WTC11 (cell line): Measurements from ENCODE around the gene STT3B. TPM values are rescaled to one million over a fixed set of nuclear protein-coding genes. Genes with fewer than 3 reads are reported as not detected.

Experiments
- ATAC-seq: fragments of 200-7000 bp; cut with Tn5 transposase; 2 replicates; pipeline ENCODE4 v1.10.0; 2021; ENCODE audit warnings: mild to moderate bottlenecking, moderate library complexity
- CTCF ChIA-PET: fragments of 300-600 bp; sonication (Branson Sonifier 250); formaldehyde crosslinking; loops from one replicate; lab custom pipeline; 2021; ENCODE audit warnings: antibody characterized with exemption; lab: Charles Lee
- POLR2A ChIA-PET: fragments of 350-600 bp; sonication (Branson Sonifier 250); formaldehyde crosslinking; loops from one replicate; lab custom pipeline; 2021; ENCODE audit warnings: antibody characterized with exemption; lab: Charles Lee
- DNase-seq: peaks from one replicate; pipeline ENCODE4 v3.0.0; 2021; ENCODE audit warnings: low spot score
- H3K27ac Mint-ChIP-seq: 2 replicates; pipeline ENCODE4 v1.8.0; 2021; ENCODE audit warnings: mixed read lengths
- H3K27me3 Mint-ChIP-seq: 2 replicates; pipeline ENCODE4 v1.8.0; 2021; ENCODE audit warnings: low read depth, mild to moderate bottlenecking, moderate library complexity, mixed read lengths
- H3K36me3 Mint-ChIP-seq: 2 replicates; pipeline ENCODE4 v1.8.0; 2021; ENCODE audit warnings: mixed read lengths
- H3K4me1 Mint-ChIP-seq: 2 replicates; pipeline ENCODE4 v1.8.0; 2022; ENCODE audit warnings: mixed read lengths
- H3K4me3 Mint-ChIP-seq: 2 replicates; pipeline ENCODE4 v1.8.0; 2021; ENCODE audit warnings: mild to moderate bottlenecking, moderate library complexity, mixed read lengths
- H3K9me3 Mint-ChIP-seq: 2 replicates; pipeline ENCODE4 v1.8.0; 2021; ENCODE audit warnings: mixed read lengths
- AR ChIP-seq: fragments of 250-450 bp; sonication (Bioruptor Pico); IDR thresholded peaks from 2 replicates; pipeline ENCODE4 v1.9.0; 2021; ENCODE audit warnings: mild to moderate bottlenecking
- ATF2 ChIP-seq: sonication (generic); formaldehyde crosslinking; IDR thresholded peaks from 2 replicates; pipeline ENCODE4 v1.8.1; 2022; ENCODE audit warnings: low read depth, missing genetic modification reagents, borderline replicate concordance
- CBFB ChIP-seq: sonication (generic); formaldehyde crosslinking; IDR thresholded peaks from 2 replicates; pipeline ENCODE4 v1.8.1; 2022; ENCODE audit warnings: mild to moderate bottlenecking, low read depth, missing genetic modification reagents
- CTCF ChIP-seq: fragments of 200-600 bp; IDR thresholded peaks from 2 replicates; pipeline ENCODE4 v1.8.0; 2022; ENCODE audit warnings: antibody characterized with exemption
- E2F4 ChIP-seq: sonication (generic); formaldehyde crosslinking; IDR thresholded peaks from 2 replicates; pipeline ENCODE4 v1.8.1; 2022; ENCODE audit warnings: low read depth, mild to moderate bottlenecking, moderate library complexity, missing genetic modification reagents, borderline replicate concordance
- GTF2I ChIP-seq: fragments of 250-450 bp; sonication (Bioruptor Pico); conservative IDR thresholded peaks from 2 replicates; pipeline ENCODE4 v1.4.0; 2021; ENCODE audit warnings: mild to moderate bottlenecking
- IRF2 ChIP-seq: sonication (generic); formaldehyde crosslinking; IDR thresholded peaks from 2 replicates; pipeline ENCODE4 v1.8.0; 2022; ENCODE audit warnings: low read depth, missing genetic modification reagents, borderline replicate concordance
- JAZF1 ChIP-seq: fragments of 250-450 bp; sonication (Bioruptor Pico); IDR thresholded peaks from 2 replicates; pipeline ENCODE4 v1.9.0; 2021; ENCODE audit warnings: moderate library complexity, mild to moderate bottlenecking, inconsistent platforms
- NFE2L1 ChIP-seq: sonication (generic); formaldehyde crosslinking; IDR thresholded peaks from 2 replicates; pipeline ENCODE4 v1.8.1; 2023; ENCODE audit warnings: missing genetic modification reagents
- OVOL2 ChIP-seq: fragments of 250-450 bp; sonication (Bioruptor Pico); IDR thresholded peaks from 2 replicates; pipeline ENCODE4 v1.9.0; 2021; ENCODE audit warnings: mild to moderate bottlenecking, borderline replicate concordance
- RELA ChIP-seq: sonication (generic); formaldehyde crosslinking; IDR thresholded peaks from 2 replicates; pipeline ENCODE4 v1.8.1; 2022; ENCODE audit warnings: missing genetic modification reagents, mild to moderate bottlenecking, borderline replicate concordance
- RORB ChIP-seq: fragments of 250-450 bp; sonication (Bioruptor Pico); IDR thresholded peaks from 2 replicates; pipeline ENCODE4 v1.9.0; 2021; ENCODE audit warnings: mild to moderate bottlenecking
- SP1 ChIP-seq: sonication (generic); formaldehyde crosslinking; conservative IDR thresholded peaks from 2 replicates; pipeline ENCODE4 v1.8.1; 2022; ENCODE audit warnings: missing genetic modification reagents
- TP53 ChIP-seq: sonication (generic); formaldehyde crosslinking; IDR thresholded peaks from 2 replicates; pipeline ENCODE4 v1.8.1; 2023; ENCODE audit warnings: mild to moderate bottlenecking, missing genetic modification reagents
- USF2 ChIP-seq: sonication (generic); formaldehyde crosslinking; IDR thresholded peaks from 2 replicates; pipeline ENCODE4 v1.8.1; 2023; ENCODE audit warnings: mild to moderate bottlenecking, missing genetic modification reagents, moderate library complexity
- ZBTB21 ChIP-seq: sonication (generic); formaldehyde crosslinking; IDR thresholded peaks from 2 replicates; pipeline ENCODE4 v1.8.1; 2023; ENCODE audit warnings: mild to moderate bottlenecking, missing genetic modification reagents, borderline replicate concordance
- ZNF121 ChIP-seq: sonication (generic); formaldehyde crosslinking; IDR thresholded peaks from 2 replicates; pipeline ENCODE4 v1.8.0; 2023; ENCODE audit warnings: missing genetic modification reagents
- ZNF219 ChIP-seq: sonication (generic); formaldehyde crosslinking; IDR thresholded peaks from 2 replicates; pipeline ENCODE4 v1.8.0; 2023; ENCODE audit warnings: missing genetic modification reagents, mild to moderate bottlenecking, borderline replicate concordance
- ZNF317 ChIP-seq: sonication (generic); formaldehyde crosslinking; IDR thresholded peaks from 2 replicates; pipeline ENCODE4 v1.8.1; 2023; ENCODE audit warnings: low read depth, mild to moderate bottlenecking, moderate library complexity, missing genetic modification reagents, borderline replicate concordance
- ZNF671 ChIP-seq: fragments of 250-450 bp; sonication (Bioruptor Pico); IDR thresholded peaks from 2 replicates; pipeline ENCODE4 v1.8.0; 2021; ENCODE audit warnings: mild to moderate bottlenecking
- ZSCAN18 ChIP-seq: fragments of 250-450 bp; sonication (Bioruptor Pico); IDR thresholded peaks from 2 replicates; pipeline ENCODE4 v2.1.2; 2022; ENCODE audit warnings: mild to moderate bottlenecking, moderate library complexity
- total RNA-seq: library from RNA; stranded (reverse); gene quantifications from 3 replicates; pipeline ENCODE4 v1.2.3, GENCODE V29; 2021

STT3B gene
- total RNA-seq, 1 experiment from 2014 or later: 103 TPM

GRCh38 chr3:31629054-31629453 lies 96.3 kb downstream of the STT3B start:
- H3K27me3 Mint-ChIP-seq: no peaks in the 10 kb centered on the region
- no peak overlapping the region for H3K4me3 Mint-ChIP-seq
- H3K36me3 Mint-ChIP-seq: peaks cover 39% of the 10 kb centered on the region
- H3K27ac Mint-ChIP-seq: no peak overlapping the region
- ATAC-seq (no peak), DNase-seq (no peak)
- peaks cover 28% of the 10 kb centered on the region for H3K4me1 Mint-ChIP-seq
- ChIA-PET POLR2A (no interaction called here), CTCF (no interaction called here)
- no peaks in the 10 kb centered on the region for H3K9me3 Mint-ChIP-seq
- TF ChIP-seq AR (CRISPR knock-in tag) (no peak), ZNF317 (no peak), JAZF1 (no peak), RORB (CRISPR knock-in tag) (no peak), CBFB (CRISPR knock-in tag) (no peak), USF2 (CRISPR knock-in tag) (no peak), GTF2I (CRISPR knock-in tag) (no peak), ZNF671 (CRISPR knock-in tag) (no peak), NFE2L1 (CRISPR knock-in tag) (no peak), ZBTB21 (CRISPR knock-in tag) (no peak), ATF2 (CRISPR knock-in tag) (no peak), ZNF219 (no peak), RELA (no peak), TP53 (no peak)

GRCh38 chr3:31634476-31634875 lies 101.8 kb downstream of the STT3B start:
- ChIA-PET CTCF (no interaction called here), POLR2A (no interaction called here)
- no peaks in the 10 kb centered on the region for H3K9me3 Mint-ChIP-seq

GRCh38 chr3:31635545-31635944 lies 102.8 kb downstream of the STT3B start:
- ChIA-PET CTCF (interaction anchor here (0.8 kb wide), 1 partner anchor 540 kb away, joined by 4 read pairs; no protein-coding TSS in a partner anchor), POLR2A (no interaction called here)
- H3K36me3 Mint-ChIP-seq: peaks cover 30% of the 10 kb centered on the region
- no peak overlapping the region for H3K27ac Mint-ChIP-seq
- DNase-seq (no peak), ATAC-seq (no peak)
- no peak overlapping the region for H3K4me3 Mint-ChIP-seq
- H3K4me1 Mint-ChIP-seq: no peaks in the 10 kb centered on the region
- H3K9me3 Mint-ChIP-seq: no peaks in the 10 kb centered on the region
- TF ChIP-seq NFE2L1 (CRISPR knock-in tag) (no peak), CTCF (no peak), SP1 (no peak), ZNF121 (no peak), IRF2 (CRISPR knock-in tag) (no peak), E2F4 (CRISPR knock-in tag) (no peak)
- no peaks in the 10 kb centered on the region for H3K27me3 Mint-ChIP-seq

More at GRCh38 chr3:31634476-31634875, 101.8 kb downstream of the STT3B start:
- Mint-ChIP-seq H3K27ac (no peak overlapping the region), H3K36me3 (peaks cover 40% of the 10 kb centered on the region), H3K4me1 (no peaks in the 10 kb centered on the region), H3K4me3 (no peak overlapping the region), H3K27me3 (no peaks in the 10 kb centered on the region)
- TF ChIP-seq OVOL2 (CRISPR knock-in tag) (no peak), ZSCAN18 (CRISPR knock-in tag) (no peak)
- DNase-seq (no peak), ATAC-seq (no peak)
